ENCODE data around the gene HCFC1R1. TPM values are rescaled to one million over a fixed set of nuclear protein-coding genes. Genes with fewer than 3 reads are reported as not detected.

The HCFC1R1 gene
- total RNA-seq, 1 experiment from 2014 or later = 76.0 TPM

DNA sequence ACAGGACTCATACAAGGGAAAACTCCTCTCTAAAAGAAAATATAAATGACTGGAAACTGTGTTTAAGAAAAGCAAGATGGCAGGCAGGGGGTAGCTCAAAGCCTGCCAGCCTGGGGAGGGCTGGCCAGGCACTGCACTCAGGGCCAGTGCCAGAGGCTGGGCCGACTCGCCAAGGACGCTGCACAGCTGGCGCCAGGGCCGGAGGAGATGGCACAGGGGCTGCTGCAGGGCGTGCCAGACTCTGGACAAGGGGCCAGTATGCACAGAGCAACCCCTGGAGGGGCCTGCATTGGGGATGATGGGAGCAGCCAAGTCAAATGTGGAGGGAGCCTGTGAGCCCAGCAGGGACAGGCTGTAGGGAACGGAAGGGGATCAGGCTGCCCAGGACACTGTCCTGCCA is 47.5 kb downstream of the HCFC1R1 start:
- Mint-ChIP-seq H3K4me1 (peaks cover 10% of the 10 kb centered on the region), H3K27me3 (ENCODE audit: low read depth) (no peaks in the 10 kb centered on the region), H3K27ac (no peak overlapping the region), H3K4me3 (no peak overlapping the region), H3K36me3 (peaks cover 9% of the 10 kb centered on the region; the same call in 1 of the 2 replicates), H3K9me3 (no peaks in the 10 kb centered on the region)
- TF ChIP-seq, protein P1, sequence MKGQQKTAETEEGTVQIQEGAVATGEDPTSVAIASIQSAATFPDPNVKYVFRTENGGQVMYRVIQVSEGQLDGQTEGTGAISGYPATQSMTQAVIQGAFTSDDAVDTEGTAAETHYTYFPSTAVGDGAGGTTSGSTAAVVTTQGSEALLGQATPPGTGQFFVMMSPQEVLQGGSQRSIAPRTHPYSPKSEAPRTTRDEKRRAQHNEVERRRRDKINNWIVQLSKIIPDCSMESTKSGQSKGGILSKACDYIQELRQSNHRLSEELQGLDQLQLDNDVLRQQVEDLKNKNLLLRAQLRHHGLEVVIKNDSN (CRISPR knock-in tag; IDR thresholded peaks at IDR 0.05) = no peak
- TF ChIP-seq CREB1 (CRISPR knock-in tag; IDR thresholded peaks at IDR 0.05) (no peak), ZNF232 (CRISPR knock-in tag; IDR thresholded peaks at IDR 0.05) (no peak), PRRX2 (CRISPR knock-in tag; IDR thresholded peaks at IDR 0.05) (no peak), GABPB1 (CRISPR knock-in tag; IDR thresholded peaks at IDR 0.05) (no peak), ZNF263 (CRISPR knock-in tag; IDR thresholded peaks at IDR 0.05; ENCODE audit: low read depth) (no peak), CREM (CRISPR knock-in tag; IDR thresholded peaks at IDR 0.05) (no peak), ZNF121 (CRISPR knock-in tag; IDR thresholded peaks at IDR 0.05) (no peak)
- TF ChIP-seq, protein P2, sequence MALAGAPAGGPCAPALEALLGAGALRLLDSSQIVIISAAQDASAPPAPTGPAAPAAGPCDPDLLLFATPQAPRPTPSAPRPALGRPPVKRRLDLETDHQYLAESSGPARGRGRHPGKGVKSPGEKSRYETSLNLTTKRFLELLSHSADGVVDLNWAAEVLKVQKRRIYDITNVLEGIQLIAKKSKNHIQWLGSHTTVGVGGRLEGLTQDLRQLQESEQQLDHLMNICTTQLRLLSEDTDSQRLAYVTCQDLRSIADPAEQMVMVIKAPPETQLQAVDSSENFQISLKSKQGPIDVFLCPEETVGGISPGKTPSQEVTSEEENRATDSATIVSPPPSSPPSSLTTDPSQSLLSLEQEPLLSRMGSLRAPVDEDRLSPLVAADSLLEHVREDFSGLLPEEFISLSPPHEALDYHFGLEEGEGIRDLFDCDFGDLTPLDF (CRISPR knock-in tag; IDR thresholded peaks at IDR 0.05) = no peak
- TF ChIP-seq, protein P3, sequence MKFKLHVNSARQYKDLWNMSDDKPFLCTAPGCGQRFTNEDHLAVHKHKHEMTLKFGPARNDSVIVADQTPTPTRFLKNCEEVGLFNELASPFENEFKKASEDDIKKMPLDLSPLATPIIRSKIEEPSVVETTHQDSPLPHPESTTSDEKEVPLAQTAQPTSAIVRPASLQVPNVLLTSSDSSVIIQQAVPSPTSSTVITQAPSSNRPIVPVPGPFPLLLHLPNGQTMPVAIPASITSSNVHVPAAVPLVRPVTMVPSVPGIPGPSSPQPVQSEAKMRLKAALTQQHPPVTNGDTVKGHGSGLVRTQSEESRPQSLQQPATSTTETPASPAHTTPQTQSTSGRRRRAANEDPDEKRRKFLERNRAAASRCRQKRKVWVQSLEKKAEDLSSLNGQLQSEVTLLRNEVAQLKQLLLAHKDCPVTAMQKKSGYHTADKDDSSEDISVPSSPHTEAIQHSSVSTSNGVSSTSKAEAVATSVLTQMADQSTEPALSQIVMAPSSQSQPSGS (CRISPR knock-in tag; IDR thresholded peaks at IDR 0.05; ENCODE audit: borderline replicate concordance, low read depth) = no peak
- TF ChIP-seq, protein P4, sequence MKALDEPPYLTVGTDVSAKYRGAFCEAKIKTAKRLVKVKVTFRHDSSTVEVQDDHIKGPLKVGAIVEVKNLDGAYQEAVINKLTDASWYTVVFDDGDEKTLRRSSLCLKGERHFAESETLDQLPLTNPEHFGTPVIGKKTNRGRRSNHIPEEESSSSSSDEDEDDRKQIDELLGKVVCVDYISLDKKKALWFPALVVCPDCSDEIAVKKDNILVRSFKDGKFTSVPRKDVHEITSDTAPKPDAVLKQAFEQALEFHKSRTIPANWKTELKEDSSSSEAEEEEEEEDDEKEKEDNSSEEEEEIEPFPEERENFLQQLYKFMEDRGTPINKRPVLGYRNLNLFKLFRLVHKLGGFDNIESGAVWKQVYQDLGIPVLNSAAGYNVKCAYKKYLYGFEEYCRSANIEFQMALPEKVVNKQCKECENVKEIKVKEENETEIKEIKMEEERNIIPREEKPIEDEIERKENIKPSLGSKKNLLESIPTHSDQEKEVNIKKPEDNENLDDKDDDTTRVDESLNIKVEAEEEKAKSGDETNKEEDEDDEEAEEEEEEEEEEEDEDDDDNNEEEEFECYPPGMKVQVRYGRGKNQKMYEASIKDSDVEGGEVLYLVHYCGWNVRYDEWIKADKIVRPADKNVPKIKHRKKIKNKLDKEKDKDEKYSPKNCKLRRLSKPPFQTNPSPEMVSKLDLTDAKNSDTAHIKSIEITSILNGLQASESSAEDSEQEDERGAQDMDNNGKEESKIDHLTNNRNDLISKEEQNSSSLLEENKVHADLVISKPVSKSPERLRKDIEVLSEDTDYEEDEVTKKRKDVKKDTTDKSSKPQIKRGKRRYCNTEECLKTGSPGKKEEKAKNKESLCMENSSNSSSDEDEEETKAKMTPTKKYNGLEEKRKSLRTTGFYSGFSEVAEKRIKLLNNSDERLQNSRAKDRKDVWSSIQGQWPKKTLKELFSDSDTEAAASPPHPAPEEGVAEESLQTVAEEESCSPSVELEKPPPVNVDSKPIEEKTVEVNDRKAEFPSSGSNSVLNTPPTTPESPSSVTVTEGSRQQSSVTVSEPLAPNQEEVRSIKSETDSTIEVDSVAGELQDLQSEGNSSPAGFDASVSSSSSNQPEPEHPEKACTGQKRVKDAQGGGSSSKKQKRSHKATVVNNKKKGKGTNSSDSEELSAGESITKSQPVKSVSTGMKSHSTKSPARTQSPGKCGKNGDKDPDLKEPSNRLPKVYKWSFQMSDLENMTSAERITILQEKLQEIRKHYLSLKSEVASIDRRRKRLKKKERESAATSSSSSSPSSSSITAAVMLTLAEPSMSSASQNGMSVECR (CRISPR knock-in tag; IDR thresholded peaks at IDR 0.05; ENCODE audit: borderline replicate concordance) = no peak
- TF ChIP-seq, protein P5, sequence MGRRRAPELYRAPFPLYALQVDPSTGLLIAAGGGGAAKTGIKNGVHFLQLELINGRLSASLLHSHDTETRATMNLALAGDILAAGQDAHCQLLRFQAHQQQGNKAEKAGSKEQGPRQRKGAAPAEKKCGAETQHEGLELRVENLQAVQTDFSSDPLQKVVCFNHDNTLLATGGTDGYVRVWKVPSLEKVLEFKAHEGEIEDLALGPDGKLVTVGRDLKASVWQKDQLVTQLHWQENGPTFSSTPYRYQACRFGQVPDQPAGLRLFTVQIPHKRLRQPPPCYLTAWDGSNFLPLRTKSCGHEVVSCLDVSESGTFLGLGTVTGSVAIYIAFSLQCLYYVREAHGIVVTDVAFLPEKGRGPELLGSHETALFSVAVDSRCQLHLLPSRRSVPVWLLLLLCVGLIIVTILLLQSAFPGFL (CRISPR knock-in tag; IDR thresholded peaks at IDR 0.05; ENCODE audit: borderline replicate concordance) = no peak
- TF ChIP-seq, protein P6, sequence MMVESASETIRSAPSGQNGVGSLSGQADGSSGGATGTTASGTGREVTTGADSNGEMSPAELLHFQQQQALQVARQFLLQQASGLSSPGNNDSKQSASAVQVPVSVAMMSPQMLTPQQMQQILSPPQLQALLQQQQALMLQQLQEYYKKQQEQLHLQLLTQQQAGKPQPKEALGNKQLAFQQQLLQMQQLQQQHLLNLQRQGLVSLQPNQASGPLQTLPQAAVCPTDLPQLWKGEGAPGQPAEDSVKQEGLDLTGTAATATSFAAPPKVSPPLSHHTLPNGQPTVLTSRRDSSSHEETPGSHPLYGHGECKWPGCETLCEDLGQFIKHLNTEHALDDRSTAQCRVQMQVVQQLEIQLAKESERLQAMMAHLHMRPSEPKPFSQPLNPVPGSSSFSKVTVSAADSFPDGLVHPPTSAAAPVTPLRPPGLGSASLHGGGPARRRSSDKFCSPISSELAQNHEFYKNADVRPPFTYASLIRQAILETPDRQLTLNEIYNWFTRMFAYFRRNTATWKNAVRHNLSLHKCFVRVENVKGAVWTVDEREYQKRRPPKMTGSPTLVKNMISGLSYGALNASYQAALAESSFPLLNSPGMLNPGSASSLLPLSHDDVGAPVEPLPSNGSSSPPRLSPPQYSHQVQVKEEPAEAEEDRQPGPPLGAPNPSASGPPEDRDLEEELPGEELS (CRISPR knock-in tag; IDR thresholded peaks at IDR 0.05) = no peak
- CTCF ChIA-PET = interaction anchor here (0.8 kb wide), 1 partner anchor 32 kb away, joined by 3 read pairs; no protein-coding TSS in a partner anchor
- ATAC-seq (no peak), DNase-seq (ENCODE audit: low spot score) (no peak)
- POLR2A ChIA-PET = no interaction called here

DNA sequence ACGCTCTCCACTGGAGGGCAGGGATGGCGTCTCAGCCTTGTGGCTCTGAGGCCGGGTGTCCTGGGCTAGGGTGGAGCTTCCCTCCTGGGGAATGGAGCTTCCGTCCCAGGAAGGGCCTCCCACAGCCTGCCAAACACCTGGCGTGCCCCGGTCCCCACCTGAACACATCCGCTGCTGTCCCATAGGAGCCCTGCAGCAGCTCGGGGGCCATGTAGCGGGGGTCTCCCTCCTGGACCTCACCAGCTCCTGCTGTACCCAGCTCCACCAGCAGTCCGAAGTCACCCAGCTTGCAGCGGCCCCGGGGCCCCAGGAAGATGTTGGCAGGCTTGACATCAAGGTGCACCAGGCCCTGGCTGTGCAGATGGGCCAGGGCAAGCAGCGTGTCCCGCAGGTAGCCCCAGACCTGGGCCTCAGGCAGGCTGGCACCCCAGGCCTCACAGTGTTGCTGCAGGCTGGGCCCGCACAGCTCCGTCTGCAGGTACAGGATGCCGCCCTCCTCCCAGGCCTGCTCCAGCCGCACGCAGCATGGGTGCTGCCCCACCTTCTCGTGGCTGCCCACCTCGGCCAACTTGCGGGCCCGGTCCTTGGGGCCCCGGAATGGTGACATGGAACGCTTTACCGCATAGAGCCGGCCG is 48.5 kb downstream of the HCFC1R1 start:
- Mint-ChIP-seq H3K27ac (no peak overlapping the region), H3K36me3 (peaks cover 9% of the 10 kb centered on the region; the same call in 1 of the 2 replicates), H3K4me1 (peaks cover 14% of the 10 kb centered on the region), H3K4me3 (no peak overlapping the region), H3K27me3 (ENCODE audit: low read depth) (no peaks in the 10 kb centered on the region), H3K9me3 (no peaks in the 10 kb centered on the region)
- DNase-seq (ENCODE audit: low spot score) (no peak), ATAC-seq (no peak)
- CTCF ChIA-PET = interaction anchor here (1.0 to 1.6 kb wide), 3 partner anchors 16 to 112 kb away, joined by 3 to 5 read pairs (median 5); no protein-coding TSS in a partner anchor
- POLR2A ChIA-PET = no interaction called here
- TF ChIP-seq, protein P2 (CRISPR knock-in tag; IDR thresholded peaks at IDR 0.05) = no peak
- TF ChIP-seq JUN (CRISPR knock-in tag; IDR thresholded peaks at IDR 0.05) (no peak), NR1H2 (CRISPR knock-in tag; IDR thresholded peaks at IDR 0.05) (no peak), ATF1 (CRISPR knock-in tag; IDR thresholded peaks at IDR 0.05) (no peak), ZNF396 (CRISPR knock-in tag; IDR thresholded peaks at IDR 0.05; ENCODE audit: borderline replicate concordance) (no peak)
- TF ChIP-seq, protein P7, sequence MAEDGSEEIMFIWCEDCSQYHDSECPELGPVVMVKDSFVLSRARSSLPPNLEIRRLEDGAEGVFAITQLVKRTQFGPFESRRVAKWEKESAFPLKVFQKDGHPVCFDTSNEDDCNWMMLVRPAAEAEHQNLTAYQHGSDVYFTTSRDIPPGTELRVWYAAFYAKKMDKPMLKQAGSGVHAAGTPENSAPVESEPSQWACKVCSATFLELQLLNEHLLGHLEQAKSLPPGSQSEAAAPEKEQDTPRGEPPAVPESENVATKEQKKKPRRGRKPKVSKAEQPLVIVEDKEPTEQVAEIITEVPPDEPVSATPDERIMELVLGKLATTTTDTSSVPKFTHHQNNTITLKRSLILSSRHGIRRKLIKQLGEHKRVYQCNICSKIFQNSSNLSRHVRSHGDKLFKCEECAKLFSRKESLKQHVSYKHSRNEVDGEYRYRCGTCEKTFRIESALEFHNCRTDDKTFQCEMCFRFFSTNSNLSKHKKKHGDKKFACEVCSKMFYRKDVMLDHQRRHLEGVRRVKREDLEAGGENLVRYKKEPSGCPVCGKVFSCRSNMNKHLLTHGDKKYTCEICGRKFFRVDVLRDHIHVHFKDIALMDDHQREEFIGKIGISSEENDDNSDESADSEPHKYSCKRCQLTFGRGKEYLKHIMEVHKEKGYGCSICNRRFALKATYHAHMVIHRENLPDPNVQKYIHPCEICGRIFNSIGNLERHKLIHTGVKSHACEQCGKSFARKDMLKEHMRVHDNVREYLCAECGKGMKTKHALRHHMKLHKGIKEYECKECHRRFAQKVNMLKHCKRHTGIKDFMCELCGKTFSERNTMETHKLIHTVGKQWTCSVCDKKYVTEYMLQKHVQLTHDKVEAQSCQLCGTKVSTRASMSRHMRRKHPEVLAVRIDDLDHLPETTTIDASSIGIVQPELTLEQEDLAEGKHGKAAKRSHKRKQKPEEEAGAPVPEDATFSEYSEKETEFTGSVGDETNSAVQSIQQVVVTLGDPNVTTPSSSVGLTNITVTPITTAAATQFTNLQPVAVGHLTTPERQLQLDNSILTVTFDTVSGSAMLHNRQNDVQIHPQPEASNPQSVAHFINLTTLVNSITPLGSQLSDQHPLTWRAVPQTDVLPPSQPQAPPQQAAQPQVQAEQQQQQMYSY (CRISPR knock-in tag; IDR thresholded peaks at IDR 0.05) = no peak
